Stimulated activated CD4-positive, alpha-beta T cell treated with anti-CD3 and anti-CD28 coated beads, Interleukin-4, amount 100 ng/mL, for 48 hours (primary cell): ENCODE results near the gene PDE4C.

ENCODE experiments used
- DNase-seq, 2 donors: peaks; one replicate each; pipeline ENCODE4 v3.0.0-alpha.2; 2020; ENCODE audit warnings: low read depth in 2 of 2

Gene PDE4C

GRCh38 chr19:18254546-18255503, 28.6 kb upstream of the PDE4C start:
- no peak for DNase-seq

- DNase-seq = no peak
Observed at GRCh38 chr19:18253716-18254115, 27.5 kb upstream of the PDE4C start.

GRCh38 chr19:18253130-18253529, 26.9 kb upstream of the PDE4C start:
- DNase-seq = no peak

GRCh38 chr19:18252370-18252717, 26.1 kb upstream of the PDE4C start:
- no peak for DNase-seq

- peak; percentile 70 to 83 for DNase-seq
Observed at GRCh38 chr19:18251587-18252369, 25.5 kb upstream of the PDE4C start.

- no peak for DNase-seq
Observed at GRCh38 chr19:18249834-18250233, 23.6 kb upstream of the PDE4C start.

GRCh38 chr19:18245297-18245696, 19.1 kb upstream of the PDE4C start:
- DNase-seq = no peak

GRCh38 chr19:18239303-18239702, 13.1 kb upstream of the PDE4C start:
- no peak for DNase-seq

GRCh38 chr19:18234194-18234593, 8.0 kb upstream of the PDE4C start:
- DNase-seq = no peak

- peak; percentile 28 to 47 for DNase-seq
Observed at GRCh38 chr19:18233224-18233825, 7.1 kb upstream of the PDE4C start.

GRCh38 chr19:18232540-18233223, 6.4 kb upstream of the PDE4C start:
- DNase-seq = no peak

- DNase-seq = no peak
Observed at GRCh38 chr19:18231775-18232174, 5.5 kb upstream of the PDE4C start.

GRCh38 chr19:18230941-18231734, 4.9 kb upstream of the PDE4C start:
- no peak for DNase-seq

GRCh38 chr19:18229915-18230314, 3.7 kb upstream of the PDE4C start:
- no peak for DNase-seq

GRCh38 chr19:18229474-18229873, 3.2 kb upstream of the PDE4C start:
- no peak for DNase-seq

- no peak for DNase-seq
Observed at GRCh38 chr19:18227781-18228271, 1.6 kb upstream of the PDE4C start.

GRCh38 chr19:18226956-18227780, 930 bp upstream of the PDE4C start:
- DNase-seq = no peak

- DNase-seq = no peak
Observed at GRCh38 chr19:18225355-18225701, 910 bp downstream of the PDE4C start.

GRCh38 chr19:18224525-18225354, 1.5 kb downstream of the PDE4C start:
- DNase-seq = peak; percentile 92 to 94
